ENCODE data around the gene WDFY4. TPM values are rescaled to one million over a fixed set of nuclear protein-coding genes. Genes with fewer than 3 reads are reported as not detected.
A peak's percentile ranks its signal among the peaks of the same experiment; 100 is the strongest.

Gene WDFY4
- total and polyA plus RNA-seq, 9 of the 15 experiments (the other 6 are each of a cell fraction or from before 2014, with no cell fraction given) = 0.01 to 0.02 (median 0.01) TPM; not detected in 6

DNA sequence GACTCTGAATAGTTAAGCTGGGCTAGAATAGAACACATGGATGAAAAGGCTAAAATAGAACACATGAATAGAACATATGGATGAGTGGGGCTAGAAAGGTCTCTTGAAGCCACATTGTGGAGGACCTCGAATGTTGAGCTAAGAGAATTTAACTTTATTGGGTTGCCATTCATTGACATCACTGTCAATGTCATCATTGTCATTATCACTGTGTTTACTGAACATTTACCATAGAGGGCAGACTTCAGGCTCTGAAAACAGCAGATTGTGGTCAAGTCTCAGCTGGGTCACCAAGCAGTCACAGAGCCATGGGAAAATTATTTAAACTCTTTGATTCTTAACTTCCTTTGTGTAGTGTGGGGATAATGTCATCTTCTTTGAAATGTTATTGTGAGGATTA lies 80.4 kb downstream of the WDFY4 start:
- no peaks in the 10 kb centered on the region for H3K79me2 ChIP-seq (ENCODE audit: control insufficient read depth, insufficient read depth, low read length)
- ChIA-PET POLR2A (interaction anchor here (0.6 to 1.0 kb wide), 2 partner anchors 11 to 56 kb away, joined by 3 to 4 read pairs; no protein-coding TSS in a partner anchor), CTCF (ENCODE audit: low intra/inter-chr PET ratio) (no interaction called here)
- no peak overlapping the region for H2AFZ ChIP-seq (ENCODE audit: low read depth, low read length)
- no peak for TF ChIP-seq ZNF79 (CRISPR knock-in tag; IDR thresholded peaks at IDR 0.05; ENCODE audit: low read depth)
- no peak for TF ChIP-seq ARID2 (IDR thresholded peaks at IDR 0.05)
- TF ChIP-seq SMC3 (conservative IDR thresholded peaks at IDR 0.05; ENCODE audit: insufficient read depth, low read depth, low read length) = no peak
- TF ChIP-seq KDM2B (CRISPR knock-in tag; IDR thresholded peaks at IDR 0.05) = no peak
- TF ChIP-seq, protein P1, sequence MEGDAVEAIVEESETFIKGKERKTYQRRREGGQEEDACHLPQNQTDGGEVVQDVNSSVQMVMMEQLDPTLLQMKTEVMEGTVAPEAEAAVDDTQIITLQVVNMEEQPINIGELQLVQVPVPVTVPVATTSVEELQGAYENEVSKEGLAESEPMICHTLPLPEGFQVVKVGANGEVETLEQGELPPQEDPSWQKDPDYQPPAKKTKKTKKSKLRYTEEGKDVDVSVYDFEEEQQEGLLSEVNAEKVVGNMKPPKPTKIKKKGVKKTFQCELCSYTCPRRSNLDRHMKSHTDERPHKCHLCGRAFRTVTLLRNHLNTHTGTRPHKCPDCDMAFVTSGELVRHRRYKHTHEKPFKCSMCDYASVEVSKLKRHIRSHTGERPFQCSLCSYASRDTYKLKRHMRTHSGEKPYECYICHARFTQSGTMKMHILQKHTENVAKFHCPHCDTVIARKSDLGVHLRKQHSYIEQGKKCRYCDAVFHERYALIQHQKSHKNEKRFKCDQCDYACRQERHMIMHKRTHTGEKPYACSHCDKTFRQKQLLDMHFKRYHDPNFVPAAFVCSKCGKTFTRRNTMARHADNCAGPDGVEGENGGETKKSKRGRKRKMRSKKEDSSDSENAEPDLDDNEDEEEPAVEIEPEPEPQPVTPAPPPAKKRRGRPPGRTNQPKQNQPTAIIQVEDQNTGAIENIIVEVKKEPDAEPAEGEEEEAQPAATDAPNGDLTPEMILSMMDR (IDR thresholded peaks at IDR 0.05 in 2 of 3, conservative IDR thresholded peaks at IDR 0.05 in 1 of 3; ENCODE audit: insufficient read depth in 2 of 3, low read depth in 1 of 3, low read length in 3 of 3) = peak; percentile 4 to 32 (median 25); a peak in 2 of 6 replicates
- TF ChIP-seq, protein P2, sequence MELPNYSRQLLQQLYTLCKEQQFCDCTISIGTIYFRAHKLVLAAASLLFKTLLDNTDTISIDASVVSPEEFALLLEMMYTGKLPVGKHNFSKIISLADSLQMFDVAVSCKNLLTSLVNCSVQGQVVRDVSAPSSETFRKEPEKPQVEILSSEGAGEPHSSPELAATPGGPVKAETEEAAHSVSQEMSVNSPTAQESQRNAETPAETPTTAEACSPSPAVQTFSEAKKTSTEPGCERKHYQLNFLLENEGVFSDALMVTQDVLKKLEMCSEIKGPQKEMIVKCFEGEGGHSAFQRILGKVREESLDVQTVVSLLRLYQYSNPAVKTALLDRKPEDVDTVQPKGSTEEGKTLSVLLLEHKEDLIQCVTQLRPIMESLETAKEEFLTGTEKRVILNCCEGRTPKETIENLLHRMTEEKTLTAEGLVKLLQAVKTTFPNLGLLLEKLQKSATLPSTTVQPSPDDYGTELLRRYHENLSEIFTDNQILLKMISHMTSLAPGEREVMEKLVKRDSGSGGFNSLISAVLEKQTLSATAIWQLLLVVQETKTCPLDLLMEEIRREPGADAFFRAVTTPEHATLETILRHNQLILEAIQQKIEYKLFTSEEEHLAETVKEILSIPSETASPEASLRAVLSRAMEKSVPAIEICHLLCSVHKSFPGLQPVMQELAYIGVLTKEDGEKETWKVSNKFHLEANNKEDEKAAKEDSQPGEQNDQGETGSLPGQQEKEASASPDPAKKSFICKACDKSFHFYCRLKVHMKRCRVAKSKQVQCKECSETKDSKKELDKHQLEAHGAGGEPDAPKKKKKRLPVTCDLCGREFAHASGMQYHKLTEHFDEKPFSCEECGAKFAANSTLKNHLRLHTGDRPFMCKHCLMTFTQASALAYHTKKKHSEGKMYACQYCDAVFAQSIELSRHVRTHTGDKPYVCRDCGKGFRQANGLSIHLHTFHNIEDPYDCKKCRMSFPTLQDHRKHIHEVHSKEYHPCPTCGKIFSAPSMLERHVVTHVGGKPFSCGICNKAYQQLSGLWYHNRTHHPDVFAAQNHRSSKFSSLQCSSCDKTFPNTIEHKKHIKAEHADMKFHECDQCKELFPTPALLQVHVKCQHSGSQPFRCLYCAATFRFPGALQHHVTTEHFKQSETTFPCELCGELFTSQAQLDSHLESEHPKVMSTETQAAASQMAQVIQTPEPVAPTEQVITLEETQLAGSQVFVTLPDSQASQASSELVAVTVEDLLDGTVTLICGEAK (IDR thresholded peaks at IDR 0.05) = peak; percentile 57; the same call in 1 of the 2 replicates
- TF ChIP-seq, protein P2 (CRISPR knock-in tag; IDR thresholded peaks at IDR 0.05) = peak; percentile 48; the same call in 1 of the 2 replicates
- H4K20me1 ChIP-seq (replicated peaks; ENCODE audit: control insufficient read depth, insufficient read depth, low read length) = 0 out of 2 replicates have a peak, but pooled peaks cover 3% of the 10 kb centered on the region
- intact Hi-C loops (cut with micrococcal nuclease) = no loop called here
- H3K9me1 ChIP-seq (ENCODE audit: control insufficient read depth, insufficient read depth, low read length) = no peaks in the 10 kb centered on the region
- no peak overlapping the region for H3K4me3 ChIP-seq
- DNase-seq (ENCODE audit: extremely low read depth in 1 of 4, low spot score in 3 of 4) = no peak
- H3K36me3 ChIP-seq (ENCODE audit: control insufficient read depth, insufficient read depth, low read length) = no peaks in the 10 kb centered on the region
- no peaks in the 10 kb centered on the region for H3K4me1 ChIP-seq (replicated peaks in 1 of 2; ENCODE audit: control insufficient read depth in 2 of 2, insufficient read depth in 2 of 2, low read length in 2 of 2)
- no peak overlapping the region for H3K9ac ChIP-seq (ENCODE audit: insufficient read depth in 1 of 2, low read depth in 2 of 2, low read length in 2 of 2)
- FAIRE-seq = peak; percentile 52
- H3K9me3 ChIP-seq (replicated peaks; ENCODE audit: control insufficient read depth, insufficient read depth, low read depth, low read length) = no peaks in the 10 kb centered on the region
- BruUV-seq (replicated peaks) = no TSS peak
- in situ Hi-C loops (cut with MboI) = no loop called here
- ATAC-seq = peak; percentile 58; the same call in 2 of the 3 replicates
- 0% methylated on average over 1 of the region's 1 CpG for WGBS (ENCODE audit: insufficient coverage, low coverage, missing lambda C conversion rate)
- H3K27me3 ChIP-seq (ENCODE audit: control insufficient read depth in 2 of 2, insufficient read depth in 2 of 2, low read length in 2 of 2) = peaks cover 9 to 18% of the 10 kb centered on the region in 2 experiments
- no peak overlapping the region for H3K4me2 ChIP-seq (ENCODE audit: insufficient read depth, low read length)
- H3K27ac ChIP-seq (ENCODE audit: extremely low read depth, low read depth, low read length) = no peak overlapping the region
